Adipocyte (in vitro differentiated cells): Measurements from ENCODE around the gene DRD1.

Experiments used
- DNase-seq: peaks from one replicate; pipeline ENCODE4 v3.0.0-alpha.2; 2015; ENCODE audit warnings: low read depth
- H3K27me3 ChIP-seq: replicated peaks from 2 replicates; pipeline ENCODE4 v1.7.0; 2013; ENCODE audit warnings: mild to moderate bottlenecking, low read length, moderate library complexity; ENCODE audit not compliant: control insufficient read depth, insufficient read depth
- H3K36me3 ChIP-seq: 2 replicates; pipeline ENCODE4 v1.7.0; 2013; ENCODE audit warnings: low read length, mild to moderate bottlenecking, moderate library complexity; ENCODE audit not compliant: control insufficient read depth, insufficient read depth, severe bottlenecking
- H3K4me1 ChIP-seq: 2 replicates; pipeline ENCODE4 v1.7.0; 2013; ENCODE audit warnings: mild to moderate bottlenecking, low read length, moderate library complexity; ENCODE audit not compliant: control insufficient read depth, insufficient read depth
- H3K4me3 ChIP-seq: 2 replicates; pipeline ENCODE4 v1.7.0; 2013; ENCODE audit warnings: mild to moderate bottlenecking, low read length, moderate library complexity
- H3K9ac ChIP-seq: 2 replicates; pipeline ENCODE4 v1.7.0; 2013; ENCODE audit warnings: mild to moderate bottlenecking, low read length, moderate library complexity
- H3K9me3 ChIP-seq: 2 replicates; pipeline ENCODE4 v1.7.0; 2013; ENCODE audit warnings: mild to moderate bottlenecking, low read length, moderate library complexity; ENCODE audit not compliant: control insufficient read depth

The DRD1 gene

DNA sequence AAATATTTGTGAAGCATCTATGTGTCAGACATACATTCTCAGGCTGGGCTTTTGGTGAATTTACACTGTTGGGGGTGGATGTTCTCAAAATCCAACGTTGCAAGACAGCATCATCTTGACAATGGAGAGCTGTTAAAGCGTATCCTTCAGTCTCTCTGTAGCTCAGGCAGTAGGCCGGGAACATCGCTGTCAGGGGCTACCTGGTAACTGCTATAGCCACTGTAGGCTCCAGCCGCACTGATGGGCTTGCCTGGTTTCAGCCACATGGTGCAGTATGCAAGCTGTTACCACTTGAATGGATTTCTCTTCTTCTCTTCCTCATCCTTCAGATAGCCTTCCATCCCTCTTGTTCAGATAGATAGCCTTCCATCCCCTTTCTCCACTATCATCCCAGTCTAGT is 51.7 kb downstream of the DRD1 start:
- Histone ChIP-seq H3K4me3 (no peak overlapping the region), H3K4me1 (peaks cover 13% of the 10 kb centered on the region), H3K36me3 (no peaks in the 10 kb centered on the region), H3K9me3 (no peaks in the 10 kb centered on the region), H3K27me3 (peaks cover 18% of the 10 kb centered on the region), H3K9ac (no peak overlapping the region)
- no peak for DNase-seq

DNA sequence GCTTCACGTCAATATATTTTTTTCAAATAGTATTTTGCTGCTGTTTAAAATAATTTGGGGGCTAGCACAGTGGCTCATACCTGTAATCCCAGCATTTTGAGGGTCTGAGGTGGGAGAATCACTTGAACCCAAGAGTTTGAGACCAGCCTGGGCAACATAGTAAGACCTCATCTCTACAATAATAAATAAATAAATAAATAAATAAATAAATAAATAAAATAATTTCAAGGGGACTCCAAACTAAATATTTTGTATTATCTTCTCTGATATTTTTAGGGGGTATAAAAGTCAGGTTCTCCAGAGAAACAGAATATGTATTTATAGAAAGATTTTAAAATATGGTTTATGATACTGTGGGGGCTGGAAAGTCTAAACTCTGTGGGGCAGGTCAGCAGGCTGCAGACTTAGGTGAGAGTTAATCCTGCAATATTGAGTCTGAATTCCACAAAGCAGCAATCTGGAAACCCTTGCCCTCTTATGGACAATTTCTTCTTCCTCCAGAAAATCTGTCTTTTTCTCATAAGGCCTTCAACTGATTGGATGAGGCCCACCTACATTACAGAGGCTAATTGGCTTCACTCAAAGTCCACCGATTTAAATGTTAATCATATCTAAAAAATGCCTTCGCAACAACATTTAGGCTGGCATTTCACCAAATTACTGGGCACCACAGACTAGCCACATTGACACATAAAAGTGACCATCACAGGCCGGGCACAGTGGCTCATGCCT is 53.5 kb downstream of the DRD1 start:
- no peak for DNase-seq
- H3K4me3 ChIP-seq, result no peak overlapping the region
- peaks cover 14% of the 10 kb centered on the region for H3K4me1 ChIP-seq
- H3K36me3 ChIP-seq, result no peaks in the 10 kb centered on the region
- no peak overlapping the region for H3K9ac ChIP-seq
- peaks cover 27% of the 10 kb centered on the region for H3K27me3 ChIP-seq
- H3K9me3 ChIP-seq, result no peaks in the 10 kb centered on the region
